Body of pancreas (tissue), 4 donors: ENCODE results near the gene SPATA18. TPM values are rescaled to one million over a fixed set of nuclear protein-coding genes. Genes with fewer than 3 reads are reported as not detected.

ENCODE experiments used
- ATAC-seq: fragments of 150-250 bp; one replicate; pipeline ENCODE4 v1.9.1; 2016
- DNase-seq, 4 donors: peaks; one replicate each; pipeline ENCODE4 v3.0.0-alpha.2; 2019
- H3K27ac ChIP-seq, 4 donors: fragments of 200-600 bp; sonication (generic); 1 replicate in 3 of 4; 2 replicates in 1 of 4; pipeline versions ENCODE4 v1.5.1 to v1.6.1; 2016 to 2019; ENCODE audit warnings: mild to moderate bottlenecking in 1 of 4, mixed read lengths in 1 of 4, moderate library complexity in 1 of 4
- H3K27me3 ChIP-seq, 2 donors: fragments of 200-600 bp; sonication (generic); one replicate each; pipeline ENCODE4 v1.6.0; 2016; ENCODE audit warnings: mild to moderate bottlenecking in 1 of 2
- H3K36me3 ChIP-seq, 2 donors: fragments of 200-600 bp; sonication (generic); replicated peaks in 1 of 2; 2 replicates each; pipeline ENCODE4 v1.5.1; 2016; ENCODE audit warnings: low read depth in 2 of 2; ENCODE audit not compliant: insufficient read depth in 1 of 2
- H3K4me1 ChIP-seq: fragments of 200-600 bp; sonication (generic); one replicate; pipeline ENCODE4 v1.6.0; 2016
- H3K4me3 ChIP-seq, 2 donors: fragments of 200-600 bp; sonication (generic); 1 replicate in 1 of 2; 2 replicates in 1 of 2; pipeline ENCODE4 v1.5.1; 2016 to 2019
- H3K9me3 ChIP-seq, 3 donors: fragments of 200-600 bp; sonication (generic); 1 replicate in 2 of 3; 2 replicates in 1 of 3; pipeline ENCODE4 v1.5.1; 2016
- CTCF ChIP-seq, 7 experiments: fragments of 450-650 bp in 4 of 7; fragments of 200-600 bp in 3 of 7; sonication (generic) in 3 of 7; IDR thresholded peaks; one replicate each; pipeline ENCODE4 v1.5.1; 2016 to 2019; ENCODE audit warnings: antibody characterized with exemption in 7 of 7
- POLR2A ChIP-seq, 3 donors: fragments of 450-650 bp; IDR thresholded peaks; one replicate each; pipeline ENCODE4 v1.6.1; 2016; ENCODE audit warnings: antibody characterized with exemption in 3 of 3, mild to moderate bottlenecking in 2 of 3
- WGBS, 2 donors: methylation state at CpG; one replicate each; pipeline ENCODE4 v1.1.5; 2017; 5-methylcytosine and 5-hydroxymethylcytosine counted together
- intact Hi-C: fragments of 100-400 bp; cut with DNase I; formaldehyde crosslinking; loops from one replicate; pipeline ENCODE4 v1.15.1; 2023
- total RNA-seq, 2 donors: library from RNA; depleted of rRNA; stranded (reverse); fragments of >200 nt; gene quantifications; one replicate each; pipeline ENCODE4 v1.1.0, GENCODE V29; 2016

Gene SPATA18
- 1 to 10 TPM; 4.0 to 8.0 TPM for total RNA-seq

DNA sequence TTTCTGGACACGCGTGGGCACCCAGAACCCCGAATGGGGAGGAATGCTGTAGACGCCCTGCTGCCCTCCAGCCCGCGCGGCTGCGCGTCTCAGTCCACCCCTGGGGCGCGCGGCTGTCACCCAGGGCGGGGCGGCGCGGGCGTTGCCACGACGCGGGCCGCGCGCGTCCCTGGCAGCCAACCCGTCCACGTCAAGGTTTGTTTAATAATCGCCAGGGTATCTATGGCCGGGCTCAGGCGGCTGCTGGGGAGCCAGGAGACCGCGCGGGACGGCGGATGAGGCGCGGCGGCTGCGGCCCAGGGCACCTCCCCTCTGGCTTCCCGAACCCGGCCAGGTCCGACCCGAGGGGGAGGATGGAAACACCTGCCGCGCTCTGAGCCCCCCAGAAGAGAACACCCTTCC, at the start of gene SPATA18:
SPATA18 (plus strand) TSS at position 92 of the 402 bp plus-strand sequence. CDS start 401 bp downstream, outside the sequence.
- TF ChIP-seq CTCF (IDR thresholded peaks at IDR 0.05) (no peak), POLR2A (IDR thresholded peaks at IDR 0.05) (no peak)
- ATAC-seq (peak; percentile 77), DNase-seq (peak in 3 of 4 donors; percentile 16 to 50 (median 38))
- H3K4me3 ChIP-seq, result peak within 1 kb of the TSS; percentile 24 to 39
- intact Hi-C loops, result no loop called here
- H3K36me3 ChIP-seq, result no peaks in the 10 kb centered on the region
- WGBS, 2 donors, result 2 to 8% methylated on average over 9 to 43 of the region's 44 CpGs
- peaks cover 9% of the 10 kb centered on the region for H3K4me1 ChIP-seq
- no peaks in the 10 kb centered on the region for H3K9me3 ChIP-seq
- H3K27ac ChIP-seq, result peak within 1 kb of the TSS; percentile 22 to 64 (median 42)
- H3K27me3 ChIP-seq, result no peaks in the 10 kb centered on the region

GRCh38 chr4:52001616-52002015, 49.5 kb upstream of the SPATA18 start:
- TF ChIP-seq CTCF (IDR thresholded peaks at IDR 0.05) (no peak), POLR2A (IDR thresholded peaks at IDR 0.05) (no peak)
- Histone ChIP-seq H3K4me1 (peaks cover 9% of the 10 kb centered on the region), H3K9me3 (no peaks in the 10 kb centered on the region), H3K4me3 (no peak overlapping the region), H3K36me3 (no peaks in the 10 kb centered on the region), H3K27me3 (no peaks in the 10 kb centered on the region), H3K27ac (no peak overlapping the region)
- DNase-seq (no peak), ATAC-seq (no peak)
- intact Hi-C loops, result no loop called here
- WGBS, 2 donors, result 71 to 74% methylated on average over 2 of the region's 2 CpGs

- TF ChIP-seq CTCF (IDR thresholded peaks at IDR 0.05), result no peak
- TF ChIP-seq POLR2A (IDR thresholded peaks at IDR 0.05), result no peak
- no peaks in the 10 kb centered on the region for H3K4me1 ChIP-seq
- DNase-seq (no peak), ATAC-seq (no peak)
- no peak overlapping the region for H3K4me3 ChIP-seq
- intact Hi-C loops, result no loop called here
- no peaks in the 10 kb centered on the region for H3K27me3 ChIP-seq
- no peaks in the 10 kb centered on the region for H3K36me3 ChIP-seq
- H3K27ac ChIP-seq, result no peak overlapping the region
- H3K9me3 ChIP-seq, result no peaks in the 10 kb centered on the region
These were observed 46.7 kb upstream of the SPATA18 start for GRCh38 chr4:52004414-52004813.

DNA sequence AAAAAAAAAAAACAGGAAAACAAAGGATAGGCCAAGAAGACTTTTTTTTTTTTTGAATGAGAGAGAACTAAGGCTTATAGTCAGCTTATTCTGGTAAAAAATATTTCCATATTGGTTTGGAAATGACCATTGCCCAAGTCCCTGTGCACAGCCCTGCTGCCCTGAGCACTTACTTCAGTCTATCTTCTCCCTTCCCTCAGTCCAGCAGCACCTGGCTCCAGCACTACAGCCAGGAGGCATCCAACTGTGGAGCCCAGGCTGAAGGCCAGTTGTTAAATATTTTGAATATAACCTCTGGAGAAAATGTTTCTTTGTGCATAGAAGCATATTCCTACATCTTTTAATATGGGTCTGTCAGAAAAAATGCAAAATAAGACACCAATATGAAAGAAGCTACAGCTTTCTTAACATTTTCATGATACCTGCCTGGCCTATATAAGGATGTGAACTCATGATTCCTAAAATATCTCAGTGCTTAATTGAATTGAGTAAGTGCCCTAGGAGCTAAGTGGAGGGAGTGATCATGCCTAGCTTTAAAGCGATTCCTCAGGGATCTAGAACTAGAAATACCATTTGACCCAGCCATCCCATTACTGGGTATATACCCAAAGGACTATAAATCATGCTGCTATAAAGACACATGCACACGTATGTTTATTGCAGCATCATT, 45.4 kb upstream of the SPATA18 start:
- Histone ChIP-seq H3K27ac (no peak overlapping the region), H3K9me3 (no peaks in the 10 kb centered on the region), H3K4me3 (no peak overlapping the region), H3K4me1 (no peaks in the 10 kb centered on the region), H3K36me3 (no peaks in the 10 kb centered on the region), H3K27me3 (no peaks in the 10 kb centered on the region)
- TF ChIP-seq CTCF (IDR thresholded peaks at IDR 0.05), result no peak
- TF ChIP-seq POLR2A (IDR thresholded peaks at IDR 0.05), result no peak
- ATAC-seq (no peak), DNase-seq (no peak)
- intact Hi-C loops, result no loop called here
- 98 to 100% methylated on average over 2 of the region's 2 CpGs for WGBS, 2 donors

- H3K4me3 ChIP-seq, result no peak overlapping the region
- 92% methylated on average over 4 of the region's 4 CpGs for WGBS, 2 donors
- TF ChIP-seq POLR2A (IDR thresholded peaks at IDR 0.05) (no peak), CTCF (IDR thresholded peaks at IDR 0.05) (no peak)
These were observed 44.2 kb upstream of the SPATA18 start for GRCh38 chr4:52006887-52007286.

More at GRCh38 chr4:52006887-52007286, 44.2 kb upstream of the SPATA18 start:
- ATAC-seq (no peak), DNase-seq (no peak)
- intact Hi-C loops, result no loop called here
- Histone ChIP-seq H3K4me1 (no peaks in the 10 kb centered on the region), H3K27me3 (no peaks in the 10 kb centered on the region), H3K27ac (no peak overlapping the region), H3K9me3 (no peaks in the 10 kb centered on the region), H3K36me3 (no peaks in the 10 kb centered on the region)
